ENCODE data around the gene RMND5A.

Gene RMND5A

DNA sequence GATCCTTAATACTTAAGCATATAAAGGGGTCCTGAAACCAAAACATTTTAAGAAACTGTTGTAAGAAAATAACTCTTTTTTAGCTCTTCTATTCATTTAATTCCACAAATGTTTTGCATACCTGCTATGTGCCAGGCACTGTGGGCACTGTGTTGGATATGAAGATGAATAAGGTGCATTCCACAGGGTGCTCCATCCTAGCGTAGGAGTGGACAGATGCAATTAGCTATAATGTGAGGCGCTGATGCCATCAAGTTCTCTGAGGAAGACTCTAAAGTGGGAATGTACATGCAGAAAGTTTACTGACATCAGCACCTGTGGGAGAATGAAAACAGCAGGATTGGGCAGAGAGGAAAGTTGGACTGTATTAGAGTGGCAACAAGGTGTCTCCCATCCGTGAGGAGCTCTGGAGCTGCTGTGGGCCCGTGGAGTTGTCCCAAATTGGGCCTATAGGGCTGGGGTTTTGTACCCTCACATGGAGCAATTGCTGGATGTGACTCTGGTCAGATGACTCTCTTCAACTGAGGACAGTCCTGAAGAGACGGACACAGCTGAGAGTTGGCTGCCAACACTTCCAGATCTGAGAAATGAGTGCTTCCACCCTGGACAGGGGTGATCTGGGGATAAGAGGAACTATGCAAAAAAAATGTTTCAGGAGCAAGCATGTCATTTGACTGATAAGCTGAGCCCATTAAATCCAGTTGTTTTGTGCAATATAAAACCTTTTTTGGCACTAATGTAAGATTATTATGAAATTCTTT lies 48.3 kb downstream of the RMND5A start:
- no peak for DNase-seq

- no peak for DNase-seq
Observed at GRCh38 chr2:86769838-86770237, 49.7 kb downstream of the RMND5A start.

DNA sequence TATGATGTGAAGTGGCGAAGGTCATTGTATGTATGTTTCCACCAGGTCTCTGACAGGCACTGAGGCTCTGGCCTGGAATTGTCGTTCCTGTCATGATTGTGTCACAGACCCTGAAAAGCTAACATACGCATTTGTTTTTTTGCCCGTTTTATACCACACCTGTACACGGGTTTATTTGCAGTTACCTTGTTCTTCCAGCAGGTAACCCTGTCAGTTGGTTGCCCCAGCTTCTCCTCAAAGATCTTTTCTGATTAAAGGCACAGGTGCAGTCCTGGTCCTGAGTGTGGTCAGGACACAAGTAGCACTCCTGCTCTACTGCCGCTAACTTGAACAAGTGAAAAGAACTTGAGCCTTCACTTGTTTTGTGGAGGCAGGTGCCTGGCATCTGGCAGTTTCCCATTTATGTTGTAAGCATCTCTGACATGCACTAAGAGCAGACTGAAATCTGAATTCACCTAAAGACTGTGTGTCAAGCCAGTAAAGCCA lies 50.8 kb downstream of the RMND5A start:
- DNase-seq, result no peak

- no peak for DNase-seq
Observed at GRCh38 chr2:86772611-86773010, 52.5 kb downstream of the RMND5A start.

DNA sequence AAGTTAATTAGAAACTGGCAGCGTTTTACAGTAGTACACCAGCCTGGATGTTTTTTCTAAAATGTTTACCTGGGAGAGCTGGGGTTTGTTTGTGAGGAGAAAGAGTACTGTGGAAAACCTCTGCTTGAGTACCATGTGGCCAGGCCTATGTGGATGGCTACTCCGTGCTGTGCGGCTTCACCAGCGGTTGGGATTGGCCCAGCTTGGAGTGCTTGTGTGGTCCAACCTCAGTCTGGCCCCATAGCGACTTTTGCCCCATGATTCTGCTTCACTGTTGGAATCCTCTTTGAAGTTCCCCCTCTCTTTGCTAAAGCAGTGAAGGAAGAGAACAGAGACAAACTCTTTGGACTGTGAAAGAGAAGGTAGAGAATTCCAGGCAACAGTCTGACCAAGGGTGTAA lies 54.8 kb downstream of the RMND5A start:
- DNase-seq, result no peak

- no peak for DNase-seq
Observed at GRCh38 chr2:86775338-86775737, 55.2 kb downstream of the RMND5A start.

GRCh38 chr2:86776532-86776931 lies 56.4 kb downstream of the RMND5A start:
- DNase-seq, result no peak

GRCh38 chr2:86778957-86779356 lies 58.9 kb downstream of the RMND5A start:
- DNase-seq, result no peak

DNA sequence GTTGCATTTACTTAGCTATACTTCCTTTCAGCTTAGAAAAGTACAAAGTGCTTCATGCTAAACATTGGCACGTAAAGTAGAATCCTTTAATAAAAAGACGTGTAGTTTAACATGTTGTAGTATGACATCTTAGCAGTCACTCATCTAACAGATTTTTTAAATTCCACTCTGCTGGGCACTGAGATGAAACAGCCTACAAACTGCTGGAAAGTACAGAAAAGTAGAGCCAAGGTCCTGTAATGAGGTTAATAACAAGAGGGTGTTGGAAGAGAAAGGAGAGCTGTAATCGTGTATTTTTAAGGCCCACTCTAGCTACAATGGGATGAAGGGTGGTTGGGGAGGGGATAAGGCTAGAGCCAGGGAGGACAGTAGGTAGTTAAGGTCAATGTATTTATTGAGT lies 59.9 kb downstream of the RMND5A start:
- DNase-seq, result no peak

- DNase-seq, result no peak
Observed at GRCh38 chr2:86781363-86781762, 61.3 kb downstream of the RMND5A start.

- DNase-seq, result no peak
Observed at GRCh38 chr2:86782748-86783147, 62.7 kb downstream of the RMND5A start.

- DNase-seq, result no peak
Observed at GRCh38 chr2:86783615-86784339, 63.7 kb downstream of the RMND5A start.

GRCh38 chr2:86785456-86785855 lies 65.4 kb downstream of the RMND5A start:
- DNase-seq, result no peak

- DNase-seq, result no peak
Observed at GRCh38 chr2:86786001-86786536, 66.0 kb downstream of the RMND5A start.

DNA sequence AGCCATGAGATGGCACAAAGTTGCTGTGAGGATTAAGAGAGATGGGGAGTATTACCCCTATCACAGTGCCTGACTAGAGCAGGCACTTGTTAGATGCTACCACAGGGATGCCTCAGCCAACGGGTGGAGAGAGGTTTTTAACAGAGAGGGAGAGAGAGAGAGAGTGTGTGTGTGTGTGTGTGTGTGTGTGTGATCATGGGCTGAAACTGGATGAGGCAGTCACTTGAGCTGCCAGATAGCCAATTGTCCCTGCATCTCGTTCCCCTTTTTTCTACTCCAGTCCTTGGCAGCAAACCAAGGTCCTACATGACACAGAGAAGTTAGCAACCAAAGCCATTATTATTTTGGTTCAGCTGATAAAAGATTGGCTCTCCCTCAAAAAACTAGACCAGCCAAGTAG lies 67.6 kb downstream of the RMND5A start:
- DNase-seq, result no peak

GRCh38 chr2:86788165-86788564 lies 68.1 kb downstream of the RMND5A start:
- no peak for DNase-seq

- no peak for DNase-seq
Observed at GRCh38 chr2:86788881-86789686, 69.0 kb downstream of the RMND5A start.

- no peak for DNase-seq
Observed at GRCh38 chr2:86789687-86790133, 69.6 kb downstream of the RMND5A start.

DNA sequence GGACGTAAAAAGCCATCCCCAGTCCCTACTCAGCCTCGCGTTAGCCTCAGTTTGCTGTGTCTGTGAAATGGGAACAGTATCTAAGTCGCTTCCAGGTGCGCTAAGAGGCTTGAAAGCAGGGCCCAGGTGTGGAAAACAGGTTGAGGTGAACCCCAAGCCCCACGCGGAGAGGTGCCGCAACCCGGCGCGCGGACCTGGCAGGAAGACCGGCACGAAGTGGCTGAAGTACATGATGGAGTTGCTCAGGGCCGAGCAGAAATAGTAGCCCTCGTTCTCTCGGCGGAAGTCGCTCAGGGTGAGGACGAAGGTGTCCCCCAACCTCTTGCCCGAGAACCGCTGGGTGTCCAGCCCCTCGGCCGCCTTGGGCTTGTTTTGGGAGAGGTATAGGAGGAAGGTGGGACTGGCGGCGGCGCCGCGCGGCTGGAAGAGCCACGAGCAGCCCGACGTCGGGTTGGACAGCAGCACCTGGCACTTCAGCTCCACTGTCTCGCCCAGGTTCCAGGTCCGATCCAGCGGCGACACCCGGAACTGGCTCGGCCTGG lies 70.1 kb downstream of the RMND5A start:
- no peak for DNase-seq

- DNase-seq, result no peak
Observed at GRCh38 chr2:86790676-86791572, 70.8 kb downstream of the RMND5A start, which contains the start of gene CD8A. TSS of gene CD8A (minus strand) at chr2:86790913. CDS start at chr2:86790825, 88 bp downstream.

GRCh38 chr2:86791573-86791972 lies 71.5 kb downstream of the RMND5A start:
- DNase-seq, result no peak

GRCh38 chr2:86793752-86794151 lies 73.7 kb downstream of the RMND5A start:
- DNase-seq, result no peak

Measured in T-helper 9 cell (primary cell).